VCaP (cell line): Measurements from ENCODE around the gene CRHR1.
"Not testable (repeated sequence)": the region's sequence is repeated elsewhere in the genome, so short reads cannot be mapped to it uniquely, and the experiment has no call there.

Experiments used
- H3K27ac ChIP-seq: fragments of 450-650 bp; 2 replicates; pipeline ENCODE4 v1.5.1; 2017
- TF ChIP-seq, protein P1 (sequence below): fragments of 450-650 bp; conservative IDR thresholded peaks from 2 replicates; pipeline ENCODE4 v1.5.1; 2017; ENCODE audit warnings: mild to moderate bottlenecking, moderate library complexity

Gene CRHR1

DNA sequence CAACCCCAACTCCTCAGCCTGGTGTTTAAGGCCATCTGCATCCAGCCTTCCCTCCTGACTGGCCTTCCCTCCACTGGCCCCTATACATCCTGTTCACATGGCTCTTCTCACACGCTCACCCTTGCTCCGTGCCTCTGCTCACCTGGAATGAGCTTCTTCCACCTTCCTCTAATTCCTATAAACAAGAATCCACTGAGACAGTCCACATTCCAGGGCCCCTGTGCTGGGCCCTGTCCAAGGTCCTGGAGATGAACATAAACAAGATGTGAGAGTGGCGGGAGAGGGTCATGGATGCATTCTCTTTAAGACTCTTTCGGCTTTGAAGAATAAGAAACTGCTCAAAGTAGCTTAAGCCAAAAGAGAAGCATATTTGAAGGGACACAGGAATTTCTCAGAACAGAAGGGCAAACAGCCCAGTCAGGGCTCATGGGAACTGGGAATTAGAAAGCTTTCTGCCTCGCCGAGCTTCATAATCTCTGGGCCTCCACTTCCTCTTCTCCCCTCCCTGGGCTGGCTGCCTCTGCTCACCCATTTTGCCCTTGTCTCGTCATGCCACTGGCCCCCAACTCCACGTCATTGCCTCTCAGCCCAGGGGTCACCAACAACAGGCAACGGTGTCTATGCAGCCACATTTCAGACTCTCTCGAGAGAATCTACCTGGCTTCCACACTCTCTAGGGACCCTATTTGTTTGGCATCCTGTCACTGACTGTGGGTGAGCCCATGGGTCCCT, 74.0 kb downstream of the CRHR1 start:
- H3K27ac ChIP-seq = no peak overlapping the region
- TF ChIP-seq, protein P1, sequence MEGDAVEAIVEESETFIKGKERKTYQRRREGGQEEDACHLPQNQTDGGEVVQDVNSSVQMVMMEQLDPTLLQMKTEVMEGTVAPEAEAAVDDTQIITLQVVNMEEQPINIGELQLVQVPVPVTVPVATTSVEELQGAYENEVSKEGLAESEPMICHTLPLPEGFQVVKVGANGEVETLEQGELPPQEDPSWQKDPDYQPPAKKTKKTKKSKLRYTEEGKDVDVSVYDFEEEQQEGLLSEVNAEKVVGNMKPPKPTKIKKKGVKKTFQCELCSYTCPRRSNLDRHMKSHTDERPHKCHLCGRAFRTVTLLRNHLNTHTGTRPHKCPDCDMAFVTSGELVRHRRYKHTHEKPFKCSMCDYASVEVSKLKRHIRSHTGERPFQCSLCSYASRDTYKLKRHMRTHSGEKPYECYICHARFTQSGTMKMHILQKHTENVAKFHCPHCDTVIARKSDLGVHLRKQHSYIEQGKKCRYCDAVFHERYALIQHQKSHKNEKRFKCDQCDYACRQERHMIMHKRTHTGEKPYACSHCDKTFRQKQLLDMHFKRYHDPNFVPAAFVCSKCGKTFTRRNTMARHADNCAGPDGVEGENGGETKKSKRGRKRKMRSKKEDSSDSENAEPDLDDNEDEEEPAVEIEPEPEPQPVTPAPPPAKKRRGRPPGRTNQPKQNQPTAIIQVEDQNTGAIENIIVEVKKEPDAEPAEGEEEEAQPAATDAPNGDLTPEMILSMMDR = no peak

DNA sequence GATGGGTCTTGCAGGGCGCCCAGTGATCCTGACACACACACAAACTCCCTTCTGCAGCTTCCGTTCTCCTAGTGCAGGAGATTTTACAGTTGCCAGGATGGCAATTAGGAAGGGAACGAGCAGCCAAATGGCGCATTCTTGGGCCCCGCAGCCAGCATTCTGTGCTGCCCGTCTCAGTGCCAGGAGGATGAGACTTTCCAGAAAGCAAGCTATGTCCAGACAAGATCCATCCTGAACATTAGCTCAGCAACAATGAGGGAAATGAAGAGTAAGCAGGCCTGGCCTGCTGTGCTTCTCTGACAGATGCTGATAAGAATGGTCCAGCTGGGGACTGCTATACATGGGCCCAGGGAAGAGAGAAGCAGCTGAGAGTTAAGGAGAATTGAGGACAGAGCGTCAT, 77.0 kb downstream of the CRHR1 start:
- TF ChIP-seq, protein P1 = no peak
- no peak overlapping the region for H3K27ac ChIP-seq

DNA sequence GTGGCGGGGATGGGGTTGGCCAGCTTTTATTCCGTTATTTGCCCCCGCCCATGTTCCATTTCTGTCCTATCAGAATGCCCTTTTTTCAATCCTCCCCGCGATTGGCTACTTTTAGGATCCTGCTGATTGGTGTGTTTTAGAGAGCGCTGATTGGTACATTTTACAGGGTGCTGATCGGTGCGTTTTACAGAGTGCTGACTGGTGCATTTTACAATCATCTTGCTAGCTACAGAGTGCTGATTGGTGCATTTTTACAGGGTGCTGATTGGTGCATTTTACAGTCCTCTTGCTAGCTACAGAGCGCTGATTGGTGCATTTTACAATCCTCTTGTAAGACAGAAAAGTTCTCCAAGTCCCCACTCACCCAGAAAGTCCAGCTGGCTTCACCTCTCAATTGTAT, 78.0 kb downstream of the CRHR1 start:
- not testable (repeated sequence) for H3K27ac ChIP-seq

DNA sequence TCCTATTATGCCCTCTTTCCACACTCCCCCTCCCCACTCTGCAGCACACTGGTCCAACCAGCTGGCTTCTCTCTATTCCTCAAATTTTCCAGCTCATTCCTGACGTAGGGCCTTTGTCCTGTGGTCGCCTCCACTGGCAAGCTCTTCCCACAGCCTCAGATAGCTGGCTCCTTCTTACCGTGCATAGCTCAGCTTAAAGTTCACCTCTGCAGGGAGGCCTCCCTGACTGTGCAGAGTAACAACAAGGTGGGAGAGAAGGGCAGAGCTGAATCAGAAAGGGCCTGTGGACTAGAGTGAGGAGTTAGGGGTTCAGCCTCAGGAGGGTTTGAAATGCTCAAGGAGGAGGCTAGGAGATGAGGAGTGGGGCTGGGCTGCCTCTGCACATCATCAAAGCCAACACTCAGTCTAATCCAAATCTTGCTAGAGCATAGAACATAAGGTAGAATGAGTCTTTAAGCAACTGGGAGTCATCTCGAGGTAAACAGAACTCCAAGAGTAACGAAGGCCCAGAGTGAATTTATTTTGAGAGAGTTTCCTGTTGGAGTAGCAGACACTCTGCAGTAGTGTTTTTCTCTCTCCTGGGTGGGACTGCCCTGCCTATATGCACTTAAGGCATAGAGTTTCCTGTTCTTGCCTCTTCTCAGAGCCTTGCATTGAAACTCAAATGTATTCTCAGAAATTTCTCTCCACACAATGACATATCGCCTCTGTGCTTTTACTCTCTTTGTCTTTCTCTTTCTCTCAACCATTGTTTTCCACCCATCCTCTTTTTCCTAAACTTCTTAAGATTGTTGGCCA, 79.9 kb downstream of the CRHR1 start:
- TF ChIP-seq, protein P1 = no peak
- no peak overlapping the region for H3K27ac ChIP-seq

DNA sequence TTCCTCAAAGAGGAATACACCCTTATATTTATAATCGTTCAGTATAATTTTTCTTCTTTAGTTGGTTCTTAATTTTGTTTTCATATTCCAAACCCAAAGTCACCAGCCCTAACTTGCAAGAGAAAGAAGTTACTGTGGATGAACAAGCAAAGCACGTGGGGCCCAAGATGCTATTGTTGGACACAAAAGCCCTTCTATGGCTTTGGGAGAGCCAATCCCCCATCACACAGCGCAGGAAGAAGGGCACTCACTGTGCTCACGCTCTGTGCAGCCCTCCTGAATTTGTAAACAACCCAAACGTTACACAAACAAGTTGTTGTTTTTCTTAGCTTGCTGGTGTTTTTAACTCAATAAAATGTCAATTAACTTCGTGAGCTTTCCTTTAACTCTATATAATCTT, 83.1 kb downstream of the CRHR1 start:
- no peak overlapping the region for H3K27ac ChIP-seq
- TF ChIP-seq, protein P1 = no peak

DNA sequence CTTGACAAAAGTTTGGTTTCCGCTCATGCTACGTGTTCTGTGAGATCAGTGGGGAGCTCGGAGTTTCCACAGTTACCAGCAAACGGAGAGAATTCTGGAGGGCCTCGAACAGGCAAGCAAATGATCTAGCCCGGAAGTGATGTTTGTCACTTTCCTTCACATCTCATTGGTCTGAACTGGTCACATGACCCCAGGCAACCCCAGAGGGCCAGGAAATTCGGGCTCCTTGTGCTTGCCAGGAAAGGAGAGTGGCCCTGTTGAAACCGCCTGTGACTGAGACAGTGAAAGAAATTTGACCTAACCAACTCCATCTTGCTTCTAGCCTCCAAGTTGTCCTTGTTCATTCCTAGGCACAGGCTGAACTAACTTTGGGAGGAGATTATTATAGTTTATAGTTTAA, 83.6 kb downstream of the CRHR1 start:
- H3K27ac ChIP-seq = no peak overlapping the region
- TF ChIP-seq, protein P1 = no peak

DNA sequence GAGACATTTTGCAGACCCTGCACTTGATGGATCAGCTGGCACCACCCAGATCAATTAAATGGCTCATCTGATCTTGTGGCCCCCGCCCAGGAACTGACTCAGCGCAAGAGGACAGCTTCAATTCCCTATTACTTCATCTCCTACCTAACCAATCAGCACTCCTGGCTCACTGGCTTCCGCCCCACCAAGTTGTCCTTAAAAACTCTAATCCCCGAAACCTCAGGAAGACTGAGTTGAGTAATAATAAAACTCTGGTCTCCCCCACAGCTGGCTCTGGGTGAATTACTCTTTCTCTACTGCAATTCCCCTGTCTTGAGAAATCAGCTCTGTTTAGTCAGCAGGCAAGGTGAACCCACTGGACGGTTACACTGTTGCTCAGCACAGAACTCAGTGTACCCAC, 84.2 kb downstream of the CRHR1 start:
- TF ChIP-seq, protein P1 = no peak

More for the DNA sequence above, 84.2 kb downstream of the CRHR1 start:
- no peak overlapping the region for H3K27ac ChIP-seq
